DLD1 (cell line): ENCODE data around the gene SLC23A3.

ENCODE experiments used
- in situ Hi-C: cut with HindIII; loops from 2 replicates; pipeline ENCODE4 v1.10.0; 2017; ENCODE audit warnings: low sequenced_read_pairs

SLC23A3 gene, protein sequence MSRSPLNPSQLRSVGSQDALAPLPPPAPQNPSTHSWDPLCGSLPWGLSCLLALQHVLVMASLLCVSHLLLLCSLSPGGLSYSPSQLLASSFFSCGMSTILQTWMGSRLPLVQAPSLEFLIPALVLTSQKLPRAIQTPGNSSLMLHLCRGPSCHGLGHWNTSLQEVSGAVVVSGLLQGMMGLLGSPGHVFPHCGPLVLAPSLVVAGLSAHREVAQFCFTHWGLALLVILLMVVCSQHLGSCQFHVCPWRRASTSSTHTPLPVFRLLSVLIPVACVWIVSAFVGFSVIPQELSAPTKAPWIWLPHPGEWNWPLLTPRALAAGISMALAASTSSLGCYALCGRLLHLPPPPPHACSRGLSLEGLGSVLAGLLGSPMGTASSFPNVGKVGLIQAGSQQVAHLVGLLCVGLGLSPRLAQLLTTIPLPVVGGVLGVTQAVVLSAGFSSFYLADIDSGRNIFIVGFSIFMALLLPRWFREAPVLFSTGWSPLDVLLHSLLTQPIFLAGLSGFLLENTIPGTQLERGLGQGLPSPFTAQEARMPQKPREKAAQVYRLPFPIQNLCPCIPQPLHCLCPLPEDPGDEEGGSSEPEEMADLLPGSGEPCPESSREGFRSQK

GRCh38 chr2:219169930-219170654 is at the start of gene SLC23A3:
SLC23A3 (minus strand) TSS chr2:219170029; CDS start chr2:219169984, 45 bp downstream.
- in situ Hi-C loops = no loop called here

DNA sequence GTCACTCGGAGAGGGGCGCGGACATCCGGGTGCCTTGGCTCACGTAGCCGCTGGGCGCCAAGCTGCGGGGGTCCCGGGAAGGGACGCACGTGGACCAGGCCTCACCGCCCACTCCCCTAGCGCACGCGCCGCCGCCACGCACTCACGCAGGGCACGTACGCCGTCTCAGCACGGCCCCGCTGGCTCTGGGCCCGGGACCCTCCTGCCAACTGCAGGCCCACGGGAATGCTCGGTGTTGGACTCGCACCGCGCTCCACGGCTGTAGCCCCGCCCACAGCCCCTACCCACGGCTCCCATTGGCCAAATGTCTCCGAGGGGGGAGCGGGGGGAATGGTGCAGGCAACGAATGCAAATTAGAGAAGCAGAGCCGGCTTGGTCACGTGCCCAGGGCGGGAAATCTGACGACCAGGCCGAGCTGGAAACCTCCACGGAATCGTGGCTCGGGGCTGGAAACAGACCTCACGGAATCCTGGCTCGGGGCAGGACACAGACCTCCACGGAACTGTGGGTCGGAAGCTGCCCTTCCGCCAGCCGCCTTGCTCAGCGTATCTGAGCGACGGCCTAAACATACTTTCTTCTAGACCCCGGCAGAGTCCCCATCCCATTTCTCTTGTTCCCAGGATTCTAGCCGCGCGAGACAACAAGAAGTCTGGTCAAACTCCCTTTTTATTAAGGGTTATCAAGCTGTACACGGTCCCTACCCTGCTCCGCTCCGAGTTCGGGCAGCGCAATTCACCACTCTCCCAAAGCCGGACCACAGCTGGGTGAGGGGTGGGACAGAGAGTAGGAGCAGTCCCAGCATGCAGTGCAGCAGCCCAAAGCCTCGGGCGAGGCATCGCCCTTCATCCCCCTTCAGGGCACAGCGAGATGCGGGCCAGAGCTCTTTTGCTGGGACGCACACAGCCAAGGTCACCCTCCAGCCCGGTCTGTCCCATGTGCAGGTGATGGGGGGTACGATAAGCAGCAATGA is 49.2 kb upstream of the SLC23A3 start, which contains the start of gene ABCB6:
ABCB6 (minus strand) TSS at position 227 of the 970 bp plus-strand sequence. CDS start 285 bp downstream, outside the sequence.
- in situ Hi-C loops = no loop called here

DNA sequence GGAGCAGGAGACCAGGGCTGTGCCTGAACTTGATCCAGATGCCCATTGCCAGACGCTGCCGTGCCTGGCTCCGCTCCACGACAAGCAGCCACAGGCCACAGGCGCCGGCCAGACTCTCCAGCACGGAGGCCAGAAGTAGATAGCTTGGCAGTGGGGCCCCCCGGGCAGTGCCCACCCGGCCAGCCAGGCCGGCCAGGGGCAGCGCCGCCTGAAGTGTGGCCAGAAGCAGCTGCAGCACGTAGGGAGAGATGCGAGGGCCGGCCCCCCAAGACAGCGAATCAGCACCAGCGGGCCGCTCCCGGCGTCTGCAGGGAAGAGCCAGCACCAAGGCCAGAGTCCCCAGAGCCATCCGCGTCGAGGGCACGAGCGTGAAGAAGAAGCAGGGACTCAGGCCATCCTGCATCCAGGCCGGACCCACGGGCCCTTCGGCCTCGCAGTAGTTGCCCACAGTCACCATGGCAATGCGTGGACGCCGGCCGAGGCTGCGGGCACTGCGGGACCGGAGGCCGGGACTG is 48.4 kb upstream of the SLC23A3 start:
- in situ Hi-C loops = no loop called here

GRCh38 chr2:219216535-219216915 is 46.7 kb upstream of the SLC23A3 start:
- in situ Hi-C loops = no loop called here

- in situ Hi-C loops = no loop called here
These were observed 46.2 kb upstream of the SLC23A3 start for GRCh38 chr2:219215871-219216534.

DNA sequence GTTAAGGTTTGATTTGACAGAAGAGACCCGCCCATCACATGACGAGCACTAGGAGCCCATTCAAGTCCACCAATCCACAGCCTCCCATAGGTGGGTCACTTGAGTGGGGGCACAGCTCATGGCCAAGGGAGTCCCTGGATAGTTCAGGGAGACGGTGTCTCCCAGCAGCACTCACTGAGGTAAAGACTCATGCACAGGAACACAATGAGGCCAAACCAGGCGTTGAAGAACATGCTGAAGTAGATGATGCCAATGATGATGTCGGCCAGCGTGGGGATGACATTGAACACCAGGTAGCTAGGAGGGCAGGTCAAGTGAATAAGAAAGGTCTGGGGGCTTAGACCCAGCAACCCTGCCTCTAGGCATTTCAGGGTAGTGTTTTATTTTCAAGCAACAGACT is 45.0 kb upstream of the SLC23A3 start:
- in situ Hi-C loops = no loop called here

DNA sequence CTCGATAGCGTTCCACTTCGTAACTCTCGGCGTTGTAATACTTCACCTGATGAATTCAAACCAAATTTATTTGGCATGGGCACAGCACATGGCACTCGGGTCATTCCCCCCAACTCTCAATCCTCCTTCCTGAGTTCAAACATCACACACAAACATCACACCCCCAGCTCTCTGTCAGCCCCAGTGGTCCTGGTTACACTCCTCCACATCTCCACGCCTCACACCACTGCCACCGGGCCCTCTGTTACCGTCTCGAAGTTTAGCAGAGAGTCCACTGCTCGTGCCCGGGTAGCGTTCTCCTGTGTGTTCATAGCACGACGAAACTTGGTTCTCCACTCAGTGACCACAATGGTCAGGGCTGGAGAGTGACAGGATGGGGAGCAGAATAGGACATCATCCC is 44.3 kb upstream of the SLC23A3 start:
- in situ Hi-C loops = no loop called here

DNA sequence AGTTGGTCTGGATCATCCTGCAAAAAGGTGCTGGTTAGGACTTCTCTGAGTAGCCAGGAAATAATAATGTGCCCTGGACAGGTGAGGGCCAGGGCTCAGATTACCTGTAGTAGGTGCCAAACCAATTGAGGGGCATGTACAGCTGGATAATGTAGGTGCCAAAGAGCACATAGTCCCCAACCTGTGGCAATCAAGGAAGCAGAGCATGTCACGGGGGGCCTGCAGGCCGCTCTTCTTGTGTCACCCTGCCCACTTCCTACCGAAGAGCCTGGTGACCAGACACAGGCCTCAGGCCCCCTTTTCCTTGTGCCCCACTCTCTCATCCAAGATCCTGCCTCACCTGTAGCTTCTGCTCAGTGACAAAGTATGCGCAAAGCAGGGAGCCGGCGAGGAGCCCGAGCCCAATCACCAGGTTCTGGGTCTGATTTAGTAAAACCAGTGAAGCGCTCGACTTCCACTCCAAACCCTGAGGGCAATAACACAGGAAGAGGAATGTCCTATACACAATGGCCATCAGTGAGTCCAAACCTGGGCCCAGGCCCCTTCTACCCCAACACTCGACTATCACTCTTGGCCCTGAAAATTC is 43.8 kb upstream of the SLC23A3 start:
- in situ Hi-C loops = no loop called here

- in situ Hi-C loops = no loop called here
These were observed 43.2 kb upstream of the SLC23A3 start for GRCh38 chr2:219213026-219213415.

- in situ Hi-C loops = no loop called here
These were observed 41.1 kb upstream of the SLC23A3 start for GRCh38 chr2:219210886-219211362.

DNA sequence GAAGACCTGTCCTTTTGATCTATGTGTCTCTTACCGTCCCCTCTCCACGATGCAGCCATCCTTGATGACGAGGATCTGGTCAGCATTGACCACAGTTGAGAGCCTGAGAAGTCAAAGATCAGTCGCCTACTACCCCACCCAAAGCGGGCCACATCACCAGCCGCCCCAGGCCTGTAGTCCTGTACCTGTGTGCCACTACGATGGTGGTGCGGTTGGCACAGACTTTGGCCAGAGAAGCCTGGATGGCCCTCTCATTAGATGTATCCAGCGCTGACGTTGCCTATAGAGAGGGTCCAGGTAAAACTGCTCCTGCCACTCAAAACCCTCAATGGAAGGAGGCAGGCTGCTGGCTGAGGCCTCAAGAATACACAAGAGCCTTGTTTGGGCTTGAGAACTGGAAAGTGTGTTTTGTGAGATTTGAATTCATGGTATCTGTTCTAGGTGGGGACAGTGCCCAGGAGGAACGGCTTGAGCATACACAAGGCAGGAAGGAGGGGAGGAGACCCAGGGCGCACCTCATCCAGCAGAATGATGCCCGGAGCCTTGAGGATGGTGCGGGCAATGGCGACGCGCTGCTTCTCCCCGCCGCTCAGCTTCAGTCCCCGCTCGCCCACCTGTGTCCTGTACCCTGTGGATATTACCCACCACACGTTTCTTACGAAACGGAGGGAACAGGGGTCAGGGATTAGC is 40.5 kb upstream of the SLC23A3 start:
- in situ Hi-C loops = no loop called here

- in situ Hi-C loops = no loop called here
These were observed 39.7 kb upstream of the SLC23A3 start for GRCh38 chr2:219209236-219210195.

DNA sequence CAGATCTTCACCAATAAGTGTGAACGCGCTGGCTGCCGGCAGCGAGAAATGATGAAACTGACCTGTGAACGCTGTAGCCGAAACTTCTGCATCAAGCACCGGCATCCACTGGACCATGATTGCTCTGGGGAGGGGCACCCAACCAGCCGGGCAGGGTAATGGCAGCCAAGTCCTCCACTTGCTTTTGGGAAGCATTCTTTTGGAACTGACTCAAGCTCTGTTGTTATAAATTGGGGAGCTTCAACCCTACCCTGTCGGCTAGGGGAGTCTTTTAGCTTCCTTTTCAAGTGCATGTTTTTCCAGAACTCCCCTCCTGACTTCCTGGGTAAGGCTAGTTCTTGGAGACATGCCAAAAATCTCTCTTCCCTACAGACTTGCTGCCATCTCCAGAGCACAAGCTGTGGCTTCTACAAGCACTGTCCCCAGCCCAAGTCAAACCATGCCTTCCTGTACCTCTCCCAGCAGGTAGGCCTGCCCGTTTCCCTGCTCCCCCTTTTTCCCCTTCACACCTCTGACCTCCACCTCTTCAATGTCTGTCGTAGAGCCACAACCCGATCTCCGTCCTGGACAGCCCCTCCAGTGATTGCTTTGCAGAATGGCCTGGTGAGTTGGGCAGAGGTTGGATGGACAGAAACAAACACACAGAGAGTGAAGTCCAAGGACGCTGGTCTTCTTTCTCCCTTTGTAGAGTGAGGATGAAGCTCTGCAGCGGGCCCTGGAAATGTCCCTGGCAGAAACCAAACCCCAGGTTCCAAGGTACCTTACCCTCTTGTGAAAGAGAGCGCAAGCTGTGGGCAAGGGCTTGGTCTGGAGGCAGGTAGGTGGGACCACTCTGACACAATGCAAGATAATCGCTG is 38.3 kb upstream of the SLC23A3 start:
- in situ Hi-C loops = no loop called here

GRCh38 chr2:219207134-219207883 is 37.5 kb upstream of the SLC23A3 start:
- in situ Hi-C loops = no loop called here

DNA sequence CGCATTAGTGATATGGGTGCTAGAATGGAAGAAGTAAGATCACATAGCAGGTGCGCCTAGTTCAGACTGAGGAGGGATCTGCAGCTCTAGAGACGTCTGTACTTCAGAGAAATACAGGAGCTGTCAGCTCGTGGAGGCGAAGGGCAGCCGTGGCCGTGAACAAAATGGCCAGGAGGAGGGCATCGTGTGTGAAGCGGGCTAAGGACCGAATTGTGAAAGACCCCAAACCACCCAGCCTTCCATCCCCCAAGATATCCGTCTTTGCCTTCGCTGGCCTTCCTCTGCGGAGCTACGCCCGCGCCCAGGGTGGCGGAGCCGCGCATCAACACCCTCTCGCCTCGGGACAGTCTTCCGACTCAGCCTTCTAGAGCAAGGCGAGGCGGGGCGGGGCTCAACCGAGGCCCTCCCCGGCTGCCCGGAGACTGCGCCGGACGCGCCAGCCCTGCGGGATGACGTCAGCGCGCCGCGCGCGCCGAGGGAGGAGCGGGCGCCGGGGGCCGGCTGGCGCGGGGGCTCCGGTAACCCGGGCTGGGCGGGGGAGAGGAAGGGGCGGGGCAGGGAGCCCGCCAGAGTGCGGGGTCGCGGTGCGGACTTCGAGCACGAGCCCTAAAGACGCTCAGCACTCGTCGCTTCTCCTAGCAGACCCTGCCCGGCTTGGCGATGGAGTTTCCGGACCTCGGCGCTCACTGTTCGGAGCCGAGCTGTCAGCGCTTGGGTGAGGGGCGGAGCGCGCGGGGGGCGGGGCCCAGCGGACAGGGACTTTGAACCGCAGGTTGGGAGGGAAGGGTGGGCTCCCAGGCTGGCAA is 36.7 kb upstream of the SLC23A3 start, which contains the start of gene ZFAND2B:
ZFAND2B (plus strand) TSS at position 455 of the 806 bp plus-strand sequence; CDS start at position 661, 206 bp downstream.
- in situ Hi-C loops = no loop called here
